Calu3 (cell line): ENCODE results near the gene METRN. TPM values are rescaled to one million over a fixed set of nuclear protein-coding genes. Genes with fewer than 3 reads are reported as not detected.
A peak's percentile ranks its signal among the peaks of the same experiment; 100 is the strongest.

ENCODE experiments used
- BruUV-seq: library from RNA; stranded (reverse); fragments of 400-500 nt; replicated peaks from 2 replicates; lab custom pipeline; 2021; lab: Mats Ljungman, UMichigan
- CTCF ChIA-PET: fragments of 300-600 bp; sonication (Branson Sonifier 250); formaldehyde crosslinking; loops from one replicate; lab custom pipeline; 2022; ENCODE audit warnings: antibody characterized with exemption; lab: Charles Lee
- DNase-seq: peaks from one replicate; pipeline ENCODE4 v3.0.0; 2022
- H3K27ac Mint-ChIP-seq: one replicate; pipeline ENCODE4 v1.8.0; 2022; ENCODE audit warnings: mixed read lengths; ENCODE audit not compliant: unreplicated experiment
- H3K27me3 Mint-ChIP-seq: one replicate; pipeline ENCODE4 v1.8.0; 2022; ENCODE audit warnings: mixed read lengths; ENCODE audit not compliant: unreplicated experiment
- H3K36me3 Mint-ChIP-seq: one replicate; pipeline ENCODE4 v1.8.0; 2022; ENCODE audit warnings: mild to moderate bottlenecking, moderate library complexity, mixed read lengths; ENCODE audit not compliant: insufficient read depth, unreplicated experiment
- H3K4me1 Mint-ChIP-seq: one replicate; pipeline ENCODE4 v1.8.0; 2022; ENCODE audit warnings: mild to moderate bottlenecking, low read depth, mixed read lengths; ENCODE audit not compliant: unreplicated experiment
- H3K4me3 Mint-ChIP-seq: one replicate; pipeline ENCODE4 v1.8.0; 2022; ENCODE audit warnings: mild to moderate bottlenecking, low read depth, moderate library complexity, mixed read lengths; ENCODE audit not compliant: unreplicated experiment
- H3K9me3 Mint-ChIP-seq: one replicate; pipeline ENCODE4 v1.8.0; 2022; ENCODE audit warnings: low read depth, mixed read lengths; ENCODE audit not compliant: unreplicated experiment
- CTCF ChIP-seq: fragments of 200-600 bp; IDR thresholded peaks from one replicate; pipeline ENCODE4 v1.8.0; 2022; ENCODE audit warnings: antibody characterized with exemption; ENCODE audit not compliant: unreplicated experiment
- intact Hi-C: fragments of 100-400 bp; cut with micrococcal nuclease; formaldehyde crosslinking; loops from one replicate; pipeline ENCODE4 v1.10.0; 2022; ENCODE audit not compliant: unreplicated experiment
- total RNA-seq: library from RNA; stranded (reverse); gene quantifications from 2 replicates; pipeline ENCODE4 v1.2.3, GENCODE V29; 2022

Gene METRN
- total RNA-seq, 1 experiment from 2014 or later, result 51.7 TPM

DNA sequence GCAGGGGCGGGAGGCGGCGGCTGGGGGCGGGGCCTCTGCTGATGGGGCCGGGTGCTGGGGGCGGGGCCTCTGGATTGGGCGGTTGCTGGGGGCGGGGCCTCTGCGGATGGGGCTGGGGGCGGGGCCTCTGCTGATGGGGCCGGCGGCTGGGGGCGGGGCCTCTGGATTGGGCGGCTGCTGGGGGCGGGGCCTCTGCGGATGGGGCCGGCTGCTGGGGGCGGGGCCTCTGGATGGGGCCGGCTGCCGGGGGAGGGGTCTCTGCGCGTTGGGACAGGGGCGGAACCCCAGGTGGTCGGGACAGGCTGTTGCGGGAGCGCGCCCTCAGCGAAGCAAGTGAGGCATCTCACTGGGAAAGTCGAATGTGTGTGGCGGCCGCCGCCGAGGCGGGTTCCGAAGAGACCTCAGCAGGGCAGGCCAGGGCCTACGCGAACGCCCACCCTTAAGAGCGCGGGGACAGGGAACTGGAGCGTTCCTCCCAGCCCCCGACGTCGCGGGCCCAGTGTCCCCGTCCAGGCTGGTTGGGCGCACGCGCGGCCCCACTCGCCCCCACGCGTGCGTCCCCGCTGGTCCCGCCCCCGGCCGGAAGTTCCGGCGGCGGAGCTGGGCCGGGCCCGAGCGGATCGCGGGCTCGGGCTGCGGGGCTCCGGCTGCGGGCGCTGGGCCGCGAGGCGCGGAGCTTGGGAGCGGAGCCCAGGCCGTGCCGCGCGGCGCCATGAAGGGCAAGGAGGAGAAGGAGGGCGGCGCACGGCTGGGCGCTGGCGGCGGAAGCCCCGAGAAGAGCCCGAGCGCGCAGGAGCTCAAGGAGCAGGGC lies 34.9 kb upstream of the METRN start, which contains the start of gene STUB1:
TSS of gene STUB1 (plus strand) at position 597 of the 811 bp plus-strand sequence. CDS start at position 713, 116 bp downstream.
- Mint-ChIP-seq H3K4me1 (peaks cover 22% of the 10 kb centered on the region), H3K27me3 (no peaks in the 10 kb centered on the region), H3K27ac (peak within 1 kb of the TSS; percentile 89), H3K9me3 (no peaks in the 10 kb centered on the region), H3K4me3 (peak within 1 kb of the TSS; percentile 94), H3K36me3 (peaks cover 78% of the 10 kb centered on the region)
- CTCF ChIA-PET, result interaction anchor here (0.7 to 1.2 kb wide), 4 partner anchors 10 to 307 kb away, joined by 3 read pairs; partner anchors contain the start of genes CIAO3 and WDR24
- BruUV-seq, result no TSS peak
- DNase-seq, result peak; percentile 93
- no peak for TF ChIP-seq CTCF
- intact Hi-C loops, result no loop called here

GRCh38 chr16:680625-680945 lies 34.3 kb upstream of the METRN start:
- Mint-ChIP-seq H3K4me3 (peak overlapping the region; percentile 94), H3K9me3 (no peaks in the 10 kb centered on the region), H3K27me3 (no peaks in the 10 kb centered on the region), H3K4me1 (peaks cover 22% of the 10 kb centered on the region), H3K27ac (peak overlapping the region; percentile 89), H3K36me3 (peaks cover 79% of the 10 kb centered on the region)
- intact Hi-C loops, result no loop called here
- BruUV-seq, result no TSS peak
- CTCF ChIA-PET, result interaction anchor here (0.7 to 1.2 kb wide), 3 partner anchors 9 to 306 kb away, joined by 3 read pairs; partner anchors contain the start of genes CIAO3 and WDR24
- DNase-seq, result no peak
- TF ChIP-seq CTCF, result no peak

DNA sequence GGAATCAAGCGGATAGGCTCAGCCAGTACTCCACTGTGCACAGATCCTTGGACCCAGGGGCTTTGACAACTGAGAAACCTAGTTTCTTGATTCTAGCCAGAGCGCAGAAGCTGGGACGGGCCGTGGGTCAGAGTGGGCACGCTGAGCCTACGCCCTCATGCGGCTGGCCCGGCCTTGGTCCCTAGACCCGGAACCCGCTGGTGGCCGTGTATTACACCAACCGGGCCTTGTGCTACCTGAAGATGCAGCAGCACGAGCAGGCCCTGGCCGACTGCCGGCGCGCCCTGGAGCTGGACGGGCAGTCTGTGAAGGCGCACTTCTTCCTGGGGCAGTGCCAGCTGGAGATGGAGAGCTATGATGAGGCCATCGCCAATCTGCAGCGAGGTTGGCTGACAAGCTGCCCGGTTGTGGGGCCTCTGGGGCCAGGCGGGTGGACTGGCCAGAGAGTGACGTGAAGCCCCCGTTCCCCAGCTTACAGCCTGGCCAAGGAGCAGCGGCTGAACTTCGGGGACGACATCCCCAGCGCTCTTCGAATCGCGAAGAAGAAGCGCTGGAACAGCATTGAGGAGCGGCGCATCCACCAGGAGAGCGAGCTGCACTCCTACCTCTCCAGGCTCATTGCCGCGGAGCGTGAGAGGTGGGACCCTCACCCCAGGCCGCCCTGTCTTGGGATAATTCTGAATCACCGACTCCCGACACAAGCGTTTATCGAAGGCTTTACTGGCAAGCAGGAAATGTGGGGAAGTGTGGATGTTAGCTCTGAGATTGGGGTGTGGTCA lies 33.8 kb upstream of the METRN start:
- no TSS peak for BruUV-seq
- intact Hi-C loops, result no loop called here
- Mint-ChIP-seq H3K36me3 (peaks cover 85% of the 10 kb centered on the region), H3K27ac (peak overlapping the region; percentile 89), H3K4me1 (peaks cover 22% of the 10 kb centered on the region), H3K27me3 (no peaks in the 10 kb centered on the region), H3K4me3 (peak overlapping the region; percentile 94), H3K9me3 (no peaks in the 10 kb centered on the region)
- no peak for TF ChIP-seq CTCF
- CTCF ChIA-PET, result interaction anchor here (1.2 kb wide), 1 partner anchor 9 kb away, joined by 3 read pairs; the partner anchor contains the start of gene WDR24
- DNase-seq, result peak; percentile 62

GRCh38 chr16:681746-682427 lies 33.0 kb upstream of the METRN start:
- H3K27ac Mint-ChIP-seq, result peak overlapping the region; percentile 89
- H3K4me3 Mint-ChIP-seq, result peak overlapping the region; percentile 94
- CTCF ChIA-PET, result interaction anchor here (1.2 kb wide), 1 partner anchor 8 kb away, joined by 3 read pairs; the partner anchor contains the start of gene WDR24
- H3K4me1 Mint-ChIP-seq, result peaks cover 18% of the 10 kb centered on the region
- no peak for TF ChIP-seq CTCF
- no peaks in the 10 kb centered on the region for H3K9me3 Mint-ChIP-seq
- no peaks in the 10 kb centered on the region for H3K27me3 Mint-ChIP-seq
- DNase-seq, result peak; percentile 53
- H3K36me3 Mint-ChIP-seq, result peaks cover 89% of the 10 kb centered on the region
- intact Hi-C loops, result no loop called here
- TSS peak; percentile 75 for BruUV-seq
